Nephron (organoid): ENCODE results near the gene SOX10.

Experiments used
- H3K27ac Mint-ChIP-seq, 3 experiments: 2 replicates each; pipeline ENCODE4 v1.8.0; 2020; ENCODE audit warnings: mixed read lengths in 3 of 3, mild to moderate bottlenecking in 2 of 3, moderate library complexity in 1 of 3
- H3K27me3 Mint-ChIP-seq: 2 replicates; pipeline ENCODE4 v1.8.0; 2021; ENCODE audit warnings: low read depth, mild to moderate bottlenecking, moderate library complexity, mixed read lengths
- H3K36me3 Mint-ChIP-seq: 2 replicates; pipeline ENCODE4 v1.8.0; 2020; ENCODE audit warnings: low read depth, mixed read lengths
- H3K4me1 Mint-ChIP-seq: 2 replicates; pipeline ENCODE4 v1.8.0; 2020; ENCODE audit warnings: mixed read lengths
- H3K4me3 Mint-ChIP-seq, 3 experiments: 2 replicates each; pipeline ENCODE4 v1.8.0; 2020; ENCODE audit warnings: mild to moderate bottlenecking in 3 of 3, mixed read lengths in 3 of 3, moderate library complexity in 2 of 3
- H3K9me3 Mint-ChIP-seq: 2 replicates; pipeline ENCODE4 v1.8.0; 2020; ENCODE audit warnings: mixed read lengths
- TF ChIP-seq, protein P1 (sequence below), 3 experiments: fragments of 200-600 bp; sonication (generic); IDR thresholded peaks; one replicate each; pipeline ENCODE4 v1.5.0; 2021; ENCODE audit warnings: antibody characterized with exemption in 3 of 3; ENCODE audit not compliant: unreplicated experiment in 3 of 3

The SOX10 gene

DNA sequence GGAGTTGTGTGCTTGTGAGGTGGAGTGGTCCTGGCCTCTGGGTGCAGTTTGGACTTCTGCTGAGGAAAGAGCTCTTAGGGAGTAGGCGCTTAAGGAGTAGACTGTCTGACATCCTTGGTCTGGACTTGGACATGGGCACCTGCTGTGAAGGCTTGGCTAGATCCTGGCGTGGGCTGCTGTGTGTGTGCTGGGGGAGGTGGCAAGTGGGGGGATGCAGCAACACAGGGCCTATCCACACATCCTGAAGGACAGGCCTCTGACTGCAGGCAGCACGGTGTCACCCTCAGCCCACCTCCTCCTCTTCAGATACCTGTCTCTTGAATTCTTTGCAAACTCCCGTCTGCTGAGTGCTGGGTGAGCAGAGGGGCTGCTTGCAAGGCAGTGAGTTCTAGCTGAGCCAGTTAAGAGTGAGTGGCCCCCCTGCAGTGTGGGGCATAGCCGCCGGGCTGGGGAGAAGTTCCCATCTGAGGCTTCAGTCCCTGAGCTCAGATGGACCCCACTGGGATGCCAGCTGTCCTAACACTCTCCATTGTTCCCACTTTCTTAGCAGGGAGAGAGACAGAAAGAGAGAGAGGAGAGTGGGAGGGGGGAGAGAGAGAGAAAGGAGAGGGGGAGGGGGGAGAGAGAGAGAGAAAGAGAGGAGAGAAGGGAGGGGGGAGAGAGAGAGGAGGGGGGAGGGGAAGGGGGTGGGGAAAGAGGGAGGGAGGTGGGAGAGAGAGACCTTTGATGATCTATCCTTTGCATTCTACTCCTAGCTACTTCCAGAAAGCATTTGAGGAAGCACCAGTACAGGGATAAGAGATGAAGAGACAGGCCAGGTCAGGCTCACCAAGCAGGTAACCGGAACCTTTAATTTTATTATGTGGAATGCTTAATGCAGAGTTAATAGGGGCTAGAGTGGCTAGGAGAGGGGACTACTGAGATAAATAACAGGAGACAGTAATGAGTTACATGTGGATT, 12.6 kb downstream of the SOX10 start:
- no peaks in the 10 kb centered on the region for H3K27me3 Mint-ChIP-seq
- peak overlapping the region; percentile 62 to 82 (median 64) for H3K27ac Mint-ChIP-seq
- H3K36me3 Mint-ChIP-seq: peaks cover 30% of the 10 kb centered on the region
- H3K9me3 Mint-ChIP-seq: no peaks in the 10 kb centered on the region
- TF ChIP-seq, protein P1, sequence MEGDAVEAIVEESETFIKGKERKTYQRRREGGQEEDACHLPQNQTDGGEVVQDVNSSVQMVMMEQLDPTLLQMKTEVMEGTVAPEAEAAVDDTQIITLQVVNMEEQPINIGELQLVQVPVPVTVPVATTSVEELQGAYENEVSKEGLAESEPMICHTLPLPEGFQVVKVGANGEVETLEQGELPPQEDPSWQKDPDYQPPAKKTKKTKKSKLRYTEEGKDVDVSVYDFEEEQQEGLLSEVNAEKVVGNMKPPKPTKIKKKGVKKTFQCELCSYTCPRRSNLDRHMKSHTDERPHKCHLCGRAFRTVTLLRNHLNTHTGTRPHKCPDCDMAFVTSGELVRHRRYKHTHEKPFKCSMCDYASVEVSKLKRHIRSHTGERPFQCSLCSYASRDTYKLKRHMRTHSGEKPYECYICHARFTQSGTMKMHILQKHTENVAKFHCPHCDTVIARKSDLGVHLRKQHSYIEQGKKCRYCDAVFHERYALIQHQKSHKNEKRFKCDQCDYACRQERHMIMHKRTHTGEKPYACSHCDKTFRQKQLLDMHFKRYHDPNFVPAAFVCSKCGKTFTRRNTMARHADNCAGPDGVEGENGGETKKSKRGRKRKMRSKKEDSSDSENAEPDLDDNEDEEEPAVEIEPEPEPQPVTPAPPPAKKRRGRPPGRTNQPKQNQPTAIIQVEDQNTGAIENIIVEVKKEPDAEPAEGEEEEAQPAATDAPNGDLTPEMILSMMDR (IDR thresholded peaks at IDR 0.05; ENCODE audit: unreplicated experiment in 3 of 3): no peak
- peaks cover 35% of the 10 kb centered on the region for H3K4me1 Mint-ChIP-seq
- no peak overlapping the region for H3K4me3 Mint-ChIP-seq

DNA sequence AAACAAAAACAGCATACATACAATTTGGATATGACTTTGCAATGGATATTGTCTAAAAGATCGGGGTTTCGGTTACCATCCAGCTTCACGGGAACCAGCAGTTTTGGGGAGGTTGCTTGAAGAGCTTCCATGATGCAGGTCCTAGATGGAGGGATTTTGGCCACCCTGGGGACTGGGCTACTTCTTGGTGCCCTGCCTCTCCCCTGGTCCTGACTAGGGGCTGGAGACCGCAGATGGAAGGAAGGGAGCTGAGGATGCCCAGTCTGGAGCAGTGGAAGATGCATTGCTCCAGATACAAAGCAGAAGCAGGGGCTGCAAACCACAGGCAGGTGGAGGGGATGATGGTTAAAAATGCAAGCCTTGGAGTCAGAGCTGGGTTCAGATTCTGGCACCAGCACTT, 13.5 kb downstream of the SOX10 start:
- no peak overlapping the region for H3K4me3 Mint-ChIP-seq
- H3K36me3 Mint-ChIP-seq: peaks cover 30% of the 10 kb centered on the region
- peak overlapping the region; percentile 10 to 62 (median 61) for H3K27ac Mint-ChIP-seq
- peaks cover 38% of the 10 kb centered on the region for H3K4me1 Mint-ChIP-seq
- no peaks in the 10 kb centered on the region for H3K9me3 Mint-ChIP-seq
- TF ChIP-seq, protein P1 (IDR thresholded peaks at IDR 0.05; ENCODE audit: unreplicated experiment in 3 of 3): no peak
- H3K27me3 Mint-ChIP-seq: no peaks in the 10 kb centered on the region

DNA sequence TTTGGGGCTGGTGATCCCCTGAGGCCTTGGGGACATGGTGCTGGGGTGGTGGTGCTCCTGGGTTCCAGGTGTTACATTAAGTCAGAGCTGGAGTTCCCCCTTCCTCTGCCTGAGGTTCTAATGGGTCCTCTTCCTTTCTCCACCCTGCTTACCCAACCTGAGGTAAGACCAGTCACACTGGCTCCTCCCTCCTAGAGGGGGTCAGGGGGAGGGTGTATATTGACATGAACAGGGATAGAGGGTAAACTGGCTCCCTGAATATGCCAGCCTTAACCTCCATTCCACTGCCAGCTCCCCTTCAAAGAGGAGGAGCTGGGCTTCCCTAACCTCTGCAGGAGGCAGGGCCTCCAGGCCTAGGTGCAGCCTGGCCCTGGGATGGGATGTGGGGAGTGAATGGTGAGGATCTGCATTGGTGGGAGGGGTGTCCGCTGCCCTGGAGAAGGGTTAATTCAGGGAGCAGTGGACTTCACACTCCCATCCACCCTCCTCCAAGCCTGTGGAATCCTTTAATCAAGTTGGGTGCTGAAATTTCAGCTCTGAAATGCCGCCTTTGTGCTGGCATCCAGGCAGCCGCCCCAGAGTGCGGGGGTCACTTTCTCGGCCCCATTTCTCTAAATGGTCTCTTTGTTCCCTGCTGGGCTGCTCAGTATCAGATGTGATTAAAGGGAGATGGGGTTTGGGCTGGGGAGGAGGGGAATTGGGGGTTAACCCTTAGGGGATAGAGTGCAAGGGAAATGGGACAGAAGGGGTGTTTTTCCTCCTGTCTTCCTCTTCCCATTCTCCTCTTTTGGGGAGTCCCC, 15.7 kb downstream of the SOX10 start:
- H3K4me1 Mint-ChIP-seq: peaks cover 35% of the 10 kb centered on the region
- H3K36me3 Mint-ChIP-seq: peaks cover 29% of the 10 kb centered on the region
- H3K27me3 Mint-ChIP-seq: no peaks in the 10 kb centered on the region
- no peak overlapping the region for H3K27ac Mint-ChIP-seq
- H3K9me3 Mint-ChIP-seq: no peaks in the 10 kb centered on the region
- H3K4me3 Mint-ChIP-seq: no peak overlapping the region
- TF ChIP-seq, protein P1 (IDR thresholded peaks at IDR 0.05; ENCODE audit: unreplicated experiment in 3 of 3): no peak

DNA sequence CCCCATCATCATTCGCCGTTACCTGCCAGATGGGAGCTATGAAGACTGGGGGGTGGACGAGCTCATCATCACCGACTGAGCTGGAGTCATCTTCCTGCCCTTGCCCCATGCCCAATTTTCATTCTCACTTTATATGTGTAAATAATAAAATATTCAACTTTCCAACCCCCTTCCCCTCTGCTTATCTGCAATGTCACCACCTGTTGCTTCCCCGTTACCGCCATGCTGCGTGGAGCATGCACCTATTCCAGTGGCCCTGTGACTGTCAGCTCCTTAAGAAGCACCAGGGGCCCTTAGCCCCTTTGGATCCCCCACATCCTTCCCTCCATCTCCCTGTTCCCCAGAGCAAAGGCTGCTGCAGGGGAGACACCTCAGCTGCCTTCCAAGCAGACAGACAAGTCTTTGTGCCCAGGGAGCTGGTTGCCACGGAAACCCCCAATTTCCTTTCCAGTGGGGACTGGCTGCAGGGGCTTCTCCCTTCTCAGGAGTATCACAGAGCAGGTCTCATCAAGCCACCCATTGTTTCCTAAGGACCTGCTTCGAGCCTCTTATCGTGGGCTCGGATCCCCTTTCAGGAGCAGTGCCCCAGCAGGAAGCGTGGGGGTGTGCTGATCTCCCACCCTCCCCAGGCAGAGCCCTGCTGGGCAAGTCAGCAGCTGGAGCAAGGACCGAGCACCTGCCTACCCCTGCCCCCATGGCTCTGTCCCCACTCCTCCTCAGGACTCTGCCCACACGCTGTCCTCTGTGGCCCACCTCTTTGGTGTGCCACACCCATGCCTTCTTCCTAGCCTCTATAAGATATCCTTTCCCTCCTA, 16.5 kb downstream of the SOX10 start:
- peaks cover 34% of the 10 kb centered on the region for H3K4me1 Mint-ChIP-seq
- H3K27ac Mint-ChIP-seq: no peak overlapping the region
- no peaks in the 10 kb centered on the region for H3K9me3 Mint-ChIP-seq
- TF ChIP-seq, protein P1 (IDR thresholded peaks at IDR 0.05; ENCODE audit: unreplicated experiment in 3 of 3): no peak
- no peaks in the 10 kb centered on the region for H3K27me3 Mint-ChIP-seq
- peaks cover 29% of the 10 kb centered on the region for H3K36me3 Mint-ChIP-seq
- no peak overlapping the region for H3K4me3 Mint-ChIP-seq

DNA sequence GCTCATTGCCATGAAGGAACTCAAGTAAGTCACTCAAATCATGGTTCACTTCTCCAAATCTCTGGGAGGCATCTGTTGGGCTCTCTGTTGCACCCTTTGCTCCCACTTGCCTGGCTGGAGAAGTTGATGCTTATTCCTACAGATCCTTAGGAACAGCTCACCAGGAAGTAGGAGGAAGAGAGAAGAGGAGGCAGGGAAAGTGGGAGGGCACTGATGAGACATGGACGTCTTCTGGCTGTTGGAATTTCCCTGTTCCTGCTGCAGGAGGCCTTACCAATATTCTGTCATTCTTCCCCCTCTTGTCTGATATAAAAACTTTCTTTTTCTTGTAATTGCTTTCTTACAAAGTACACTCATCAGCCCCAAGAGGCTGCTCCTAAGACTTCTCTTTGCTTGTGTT, 17.2 kb downstream of the SOX10 start:
- Mint-ChIP-seq H3K9me3 (no peaks in the 10 kb centered on the region), H3K27me3 (no peaks in the 10 kb centered on the region), H3K4me3 (no peak overlapping the region), H3K36me3 (peaks cover 32% of the 10 kb centered on the region), H3K27ac (no peak overlapping the region), H3K4me1 (peaks cover 27% of the 10 kb centered on the region)
- TF ChIP-seq, protein P1 (IDR thresholded peaks at IDR 0.05; ENCODE audit: unreplicated experiment in 3 of 3): no peak
